RWPE1 (cell line): ENCODE data around the gene TADA3.

Experiments
- CTCF ChIA-PET: fragments of 350-600 bp; sonication (Branson Sonifier 250); formaldehyde crosslinking; extraction: SDS; loops from one replicate; lab custom pipeline; 2021; lab: Yijun Ruan, JAX
- POLR2A ChIA-PET: fragments of 400-600 bp; formaldehyde crosslinking; extraction: SDS; loops from one replicate; lab custom pipeline; 2020; ENCODE audit warnings: antibody characterized with exemption; ENCODE audit not compliant: low non-redundant PET; lab: Yijun Ruan, JAX
- DNase-seq: peaks from one replicate; pipeline ENCODE4 v3.0.0; 2012; ENCODE audit warnings: low spot score
- H3K27ac ChIP-seq: fragments of 450-650 bp; 2 replicates; pipeline ENCODE4 v1.5.1; 2017
- CTCF ChIP-seq: fragments of 450-650 bp; conservative IDR thresholded peaks from 2 replicates; pipeline ENCODE4 v1.5.1; 2017; ENCODE audit warnings: low read depth, mild to moderate bottlenecking

TADA3 gene

GRCh38 chr3:9730657-9731205, 61.5 kb downstream of the TADA3 start:
- CTCF ChIA-PET: no interaction called here
- TF ChIP-seq CTCF: no peak
- POLR2A ChIA-PET: no interaction called here
- no peak for DNase-seq
- H3K27ac ChIP-seq: peak overlapping the region; percentile 97
